ENCODE measurements around the gene MIA2.
A peak's percentile ranks its signal among the peaks of the same experiment; 100 is the strongest.
"Not testable (repeated sequence)": the region's sequence is repeated elsewhere in the genome, so short reads cannot be mapped to it uniquely, and the experiment has no call there.

The MIA2 gene

GRCh38 chr14:39231751-39232553, 1.8 kb upstream of the MIA2 start:
- peak; percentile 16 for DNase-seq (ENCODE audit: low spot score)

GRCh38 chr14:39232554-39233415, 930 bp upstream of the MIA2 start:
- DNase-seq (ENCODE audit: low spot score), result no peak

GRCh38 chr14:39234986-39235385, 1.3 kb downstream of the MIA2 start:
- not testable (repeated sequence) for DNase-seq (ENCODE audit: low spot score)

- not testable (repeated sequence) for DNase-seq (ENCODE audit: low spot score)
These were observed 1.8 kb downstream of the MIA2 start for GRCh38 chr14:39235466-39235865.

GRCh38 chr14:39240769-39241168, 7.1 kb downstream of the MIA2 start:
- DNase-seq (ENCODE audit: low spot score), result no peak

- no peak for DNase-seq (ENCODE audit: low spot score)
These were observed 7.9 kb downstream of the MIA2 start for GRCh38 chr14:39241637-39242036.

- DNase-seq (ENCODE audit: low spot score), result no peak
These were observed 10.1 kb downstream of the MIA2 start for GRCh38 chr14:39243831-39244230.

GRCh38 chr14:39246618-39247017, 12.9 kb downstream of the MIA2 start:
- DNase-seq (ENCODE audit: low spot score), result no peak

- DNase-seq (ENCODE audit: low spot score), result no peak
These were observed 13.5 kb downstream of the MIA2 start for GRCh38 chr14:39247256-39247655.

GRCh38 chr14:39251547-39251946, 17.8 kb downstream of the MIA2 start:
- no peak for DNase-seq (ENCODE audit: low spot score)

- DNase-seq (ENCODE audit: low spot score), result not testable (repeated sequence)
These were observed 23.7 kb downstream of the MIA2 start for GRCh38 chr14:39257388-39257787.

GRCh38 chr14:39258782-39259545, 25.2 kb downstream of the MIA2 start:
- DNase-seq (ENCODE audit: low spot score), result no peak

- DNase-seq (ENCODE audit: low spot score), result not testable (repeated sequence)
These were observed 26.4 kb downstream of the MIA2 start for GRCh38 chr14:39260161-39260560.

- DNase-seq (ENCODE audit: low spot score), result not testable (repeated sequence)
These were observed 28.5 kb downstream of the MIA2 start for GRCh38 chr14:39262214-39262613.

GRCh38 chr14:39264057-39264456, 30.3 kb downstream of the MIA2 start:
- no peak for DNase-seq (ENCODE audit: low spot score)

- no peak for DNase-seq (ENCODE audit: low spot score)
These were observed 30.8 kb downstream of the MIA2 start for GRCh38 chr14:39264558-39264957.

GRCh38 chr14:39265033-39265432, 31.3 kb downstream of the MIA2 start:
- DNase-seq (ENCODE audit: low spot score), result no peak

GRCh38 chr14:39265806-39266524, 32.2 kb downstream of the MIA2 start:
- no peak for DNase-seq (ENCODE audit: low spot score)

- DNase-seq (ENCODE audit: low spot score), result peak; percentile 46
These were observed 32.8 kb downstream of the MIA2 start for GRCh38 chr14:39266525-39266870.

- peak; percentile 55 for DNase-seq (ENCODE audit: low spot score)
These were observed 33.3 kb downstream of the MIA2 start for GRCh38 chr14:39266871-39267607.

GRCh38 chr14:39267608-39268005, 33.9 kb downstream of the MIA2 start:
- DNase-seq (ENCODE audit: low spot score), result no peak

Data from HuH-7 (cell line).